K562 (cell line): ENCODE measurements around the gene DYNLT3. TPM values are rescaled to one million over a fixed set of nuclear protein-coding genes. Genes with fewer than 3 reads are reported as not detected.
A peak's percentile ranks its signal among the peaks of the same experiment; 100 is the strongest.

Experiments used
- AFF4 ChIP-seq: sonication (generic); formaldehyde crosslinking; IDR thresholded peaks from 2 replicates; pipeline ENCODE4 v1.8.0; 2023; ENCODE audit warnings: mild to moderate bottlenecking, missing genetic modification reagents
- CC2D1A ChIP-seq: fragments of 450-650 bp; IDR thresholded peaks from 2 replicates; pipeline ENCODE4 v1.6.1; 2017; ENCODE audit warnings: mild to moderate bottlenecking
- RAD21 ChIP-seq, 2 experiments: fragments of 250-450 bp in 1 of 2; fragments of 450-650 bp in 1 of 2; sonication (Bioruptor Pico) in 1 of 2; formaldehyde crosslinking in 1 of 2; IDR thresholded peaks in 1 of 2; conservative IDR thresholded peaks in 1 of 2; 2 replicates each; pipeline versions ENCODE4 v1.4.0 to v1.8.0; 2020 to 2022; ENCODE audit warnings: mild to moderate bottlenecking in 2 of 2, moderate library complexity in 1 of 2
- REST ChIP-seq, 2 experiments: fragments of 450-650 bp; formaldehyde crosslinking in 1 of 2; IDR thresholded peaks; 2 replicates each; pipeline versions ENCODE4 v1.4.0 to v1.6.1; 2014 to 2020; ENCODE audit warnings: mild to moderate bottlenecking in 2 of 2, borderline replicate concordance in 1 of 2, low read depth in 1 of 2
- SMC3 ChIP-seq: conservative IDR thresholded peaks from 2 replicates; pipeline ENCODE4 v1.6.1; 2011; ENCODE audit warnings: low read depth, low read length, improper control_type of control experiment; ENCODE audit not compliant: insufficient read depth
- STAT5B ChIP-seq: fragments of 250-450 bp; sonication (Bioruptor Pico); IDR thresholded peaks from 2 replicates; pipeline ENCODE4 v1.8.0; 2021; ENCODE audit warnings: mild to moderate bottlenecking, inconsistent platforms
- TARDBP ChIP-seq: fragments of 450-650 bp; IDR thresholded peaks from 2 replicates; pipeline ENCODE4 v1.6.1; 2016
- THRB ChIP-seq: fragments of 450-650 bp; formaldehyde crosslinking; conservative IDR thresholded peaks from 2 replicates; pipeline ENCODE4 v1.4.0; 2022; ENCODE audit warnings: mild to moderate bottlenecking, missing genetic modification characterization
- ZNF3 ChIP-seq: fragments of 250-450 bp; sonication (Bioruptor Pico); IDR thresholded peaks from 2 replicates; pipeline ENCODE4 v1.5.0; 2021; ENCODE audit warnings: mild to moderate bottlenecking, moderate library complexity
- polyA plus RNA-seq, 8 experiments: library from polyadenylated mRNA; depleted of rRNA in 4 of 8; stranded (reverse) in 5 of 8; unstranded in 3 of 8; fragments of >200 nt; fragmentation: Nextera tagmentation in 2 of 8; fragmentation: Illumina TruSeq in 1 of 8; extraction: Ambion mirVana in 2 of 8; extraction: Trizol in 1 of 8; gene quantifications; 2 replicates each; pipeline versions ENCODE4 v1.2.1 to v1.2.3, GENCODE V29; 2011 to 2014; ENCODE audit warnings: inconsistent platforms in 1 of 8, missing spikeins in 1 of 8
- total RNA-seq, 7 experiments: library from RNA; depleted of rRNA in 6 of 7; stranded (reverse); fragments of >200 nt in 6 of 7; fragmentation: Illumina TruSeq in 2 of 7; extraction: Trizol in 2 of 7; gene quantifications; 2 replicates each; pipeline versions ENCODE4 v1.2.1 to v1.2.3, GENCODE V29; 2011 to 2021; ENCODE audit warnings: low replicate concordance in 1 of 7
- TF ChIP-seq, protein P1 (sequence below): fragments of 450-650 bp; formaldehyde crosslinking; IDR thresholded peaks from 2 replicates; pipeline ENCODE4 v1.4.0; 2020; ENCODE audit warnings: mild to moderate bottlenecking, moderate library complexity

Gene DYNLT3
- total and polyA plus RNA-seq, 9 of the 15 experiments (the other 6 are each of a cell fraction or from before 2014, with no cell fraction given): 4.5 to 17.5 (median 8.3) TPM

DNA sequence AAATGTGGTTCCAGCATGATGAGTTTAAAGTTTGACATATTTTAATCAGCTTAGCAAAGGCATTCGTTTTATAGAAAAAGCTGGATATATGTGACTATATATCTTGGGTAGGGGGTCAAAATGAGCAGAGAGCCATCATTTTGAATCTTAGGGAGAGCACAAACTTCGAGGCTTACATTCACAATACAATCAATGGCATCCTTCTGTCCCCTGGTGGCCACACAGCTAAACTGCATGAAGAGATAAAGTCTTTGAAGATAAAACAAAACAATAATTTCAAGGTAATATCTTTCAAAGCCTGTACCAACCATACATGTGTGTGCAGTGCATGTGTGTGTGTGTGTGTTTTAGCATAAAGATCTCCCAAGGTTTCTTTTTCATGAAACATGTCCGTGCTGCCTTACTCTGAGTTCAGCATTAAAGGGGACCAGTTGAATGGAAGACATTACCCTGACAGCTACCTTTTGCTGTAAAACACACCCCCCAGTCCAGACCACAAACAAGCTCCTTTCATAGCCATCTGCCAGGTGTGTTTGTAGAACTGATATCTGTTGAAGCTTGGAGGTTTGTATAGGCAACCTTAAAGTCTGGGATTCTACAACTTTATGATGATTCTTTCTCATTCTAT, 22.0 kb downstream of the DYNLT3 start (continued):
- no peak for TF ChIP-seq AFF4 (CRISPR knock-in tag)
- TF ChIP-seq CC2D1A: 0 out of 2 replicates have a peak, but pooled peaks have one; percentile 21
- no peak for TF ChIP-seq ZNF3 (CRISPR knock-in tag)
- no peak for TF ChIP-seq TARDBP
- TF ChIP-seq, protein P1, sequence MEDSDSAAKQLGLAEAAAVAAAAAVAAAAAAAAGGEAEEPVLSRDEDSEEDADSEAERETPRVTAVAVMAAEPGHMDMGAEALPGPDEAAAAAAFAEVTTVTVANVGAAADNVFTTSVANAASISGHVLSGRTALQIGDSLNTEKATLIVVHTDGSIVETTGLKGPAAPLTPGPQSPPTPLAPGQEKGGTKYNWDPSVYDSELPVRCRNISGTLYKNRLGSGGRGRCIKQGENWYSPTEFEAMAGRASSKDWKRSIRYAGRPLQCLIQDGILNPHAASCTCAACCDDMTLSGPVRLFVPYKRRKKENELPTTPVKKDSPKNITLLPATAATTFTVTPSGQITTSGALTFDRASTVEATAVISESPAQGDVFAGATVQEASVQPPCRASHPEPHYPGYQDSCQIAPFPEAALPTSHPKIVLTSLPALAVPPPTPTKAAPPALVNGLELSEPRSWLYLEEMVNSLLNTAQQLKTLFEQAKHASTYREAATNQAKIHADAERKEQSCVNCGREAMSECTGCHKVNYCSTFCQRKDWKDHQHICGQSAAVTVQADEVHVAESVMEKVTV (CRISPR knock-in tag): peak; percentile 73
- peak; percentile 93 for TF ChIP-seq SMC3
- TF ChIP-seq THRB (CRISPR knock-in tag): no peak
- peak; percentile 93 to 95 for TF ChIP-seq RAD21 (CRISPR knock-in tag; conservative IDR thresholded peaks at IDR 0.05 in 1 of 2, IDR thresholded peaks at IDR 0.05 in 1 of 2)
- no peak for TF ChIP-seq STAT5B
- peak; percentile 90 for TF ChIP-seq REST (IDR thresholded peaks at IDR 0.05; ENCODE audit: borderline replicate concordance)
- TF ChIP-seq REST (CRISPR knock-in tag; IDR thresholded peaks at IDR 0.05; ENCODE audit: low read depth): no peak
